HG03066 (cell line): ENCODE data around the gene NLRC4.
A peak's percentile ranks its signal among the peaks of the same experiment; 100 is the strongest.
"Not testable (repeated sequence)": the region's sequence is repeated elsewhere in the genome, so short reads cannot be mapped to it uniquely, and the experiment has no call there.

Experiments used
- ATAC-seq: cut with Tn5 transposase; IDR thresholded peaks from one replicate; pipeline ENCODE4 v1.9.1; 2021; ENCODE audit warnings: low read depth; ENCODE audit not compliant: unreplicated experiment

The NLRC4 gene

DNA sequence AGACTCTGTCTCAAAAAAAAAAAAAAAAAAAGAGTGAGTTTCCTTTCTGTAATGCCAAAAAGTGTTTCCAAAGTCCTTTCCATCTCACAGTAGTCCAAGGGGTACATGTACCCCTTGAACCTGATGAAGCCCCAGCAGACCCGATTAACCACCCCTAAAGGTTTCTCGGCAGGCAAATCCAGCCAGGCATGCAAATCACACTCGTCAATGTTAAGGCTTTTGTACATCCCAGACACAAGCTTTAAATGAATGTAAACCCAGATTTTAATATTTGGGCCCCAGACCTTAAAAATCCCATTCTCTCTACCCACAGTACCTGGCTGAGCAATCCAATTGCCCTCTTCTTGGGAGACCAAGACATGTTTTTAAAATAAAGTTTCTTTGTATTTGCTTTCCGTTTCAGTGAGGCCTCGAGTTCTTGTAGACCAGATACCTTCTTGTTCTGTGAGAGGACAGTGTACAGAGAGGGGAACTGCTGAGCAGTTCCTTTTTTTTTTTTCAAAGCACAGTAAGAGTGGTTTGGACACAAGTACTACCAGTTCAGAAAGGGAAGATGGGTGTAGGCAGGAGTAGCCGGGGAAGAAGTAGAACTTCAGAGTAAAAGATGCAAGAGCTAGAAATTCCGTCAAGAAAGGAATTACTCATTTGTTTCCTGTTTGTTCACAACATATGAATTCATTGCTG is at the start of gene NLRC4:
Gene NLRC4, minus strand, starts transcription at position 465 of the 684 bp plus-strand sequence. CDS start 8,111 bp downstream, outside the sequence.
- ATAC-seq: peak; percentile 91

- no peak for ATAC-seq
Measured at GRCh38 chr2:32310577-32310976, 45.9 kb upstream of the NLRC4 start.

- ATAC-seq: not testable (repeated sequence)
Measured at GRCh38 chr2:32293966-32294562, 29.4 kb upstream of the NLRC4 start.

- ATAC-seq: not testable (repeated sequence)
Measured at GRCh38 chr2:32293493-32293892, 28.8 kb upstream of the NLRC4 start.

GRCh38 chr2:32291746-32292145 is 27.1 kb upstream of the NLRC4 start:
- no peak for ATAC-seq

DNA sequence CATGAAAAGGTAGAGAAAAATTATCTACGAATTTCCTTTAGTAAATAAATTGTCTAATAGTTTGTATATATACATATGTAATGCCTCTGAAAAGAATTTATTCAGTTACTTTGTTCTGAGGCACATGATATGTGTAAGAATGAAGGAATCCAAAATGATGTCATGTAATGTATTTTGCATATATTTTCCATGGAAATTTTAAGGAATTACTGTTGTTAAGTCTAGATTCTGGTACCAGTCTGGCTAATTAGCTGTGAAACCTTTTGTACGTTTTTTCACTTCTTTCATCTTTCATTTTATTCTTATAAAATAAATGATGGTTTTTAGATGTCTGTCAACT is 25.3 kb upstream of the NLRC4 start:
- ATAC-seq: no peak

GRCh38 chr2:32289165-32289999 is 24.7 kb upstream of the NLRC4 start:
- no peak for ATAC-seq

DNA sequence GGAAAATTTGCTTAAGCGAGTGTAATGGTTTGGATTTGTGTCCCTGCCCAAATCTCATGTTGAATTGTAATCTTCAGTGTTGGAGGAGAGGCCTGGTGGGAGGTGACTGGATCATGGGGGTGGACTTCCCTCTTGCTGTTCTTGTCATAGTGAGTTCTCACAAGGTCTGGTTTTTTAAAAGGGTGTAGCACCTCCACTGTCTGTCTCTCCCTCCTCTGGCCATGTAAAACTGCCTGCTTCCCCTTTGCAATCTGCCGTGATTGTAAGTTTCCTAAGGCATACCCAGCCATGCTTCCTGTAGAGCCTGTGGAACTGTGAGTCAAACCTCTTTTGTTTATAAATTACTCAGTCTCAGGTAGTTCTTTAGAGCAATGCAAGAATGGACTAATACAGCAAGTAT is 19.6 kb upstream of the NLRC4 start:
- ATAC-seq: no peak

- ATAC-seq: no peak
Measured at GRCh38 chr2:32278478-32278853, 13.8 kb upstream of the NLRC4 start.

- ATAC-seq: peak; percentile 99
Measured at GRCh38 chr2:32277674-32278477, 13.2 kb upstream of the NLRC4 start, which contains the start of gene YIPF4. Gene YIPF4, plus strand, starts transcription at chr2:32277904. Its CDS starts 252 bp downstream, at chr2:32278156.

DNA sequence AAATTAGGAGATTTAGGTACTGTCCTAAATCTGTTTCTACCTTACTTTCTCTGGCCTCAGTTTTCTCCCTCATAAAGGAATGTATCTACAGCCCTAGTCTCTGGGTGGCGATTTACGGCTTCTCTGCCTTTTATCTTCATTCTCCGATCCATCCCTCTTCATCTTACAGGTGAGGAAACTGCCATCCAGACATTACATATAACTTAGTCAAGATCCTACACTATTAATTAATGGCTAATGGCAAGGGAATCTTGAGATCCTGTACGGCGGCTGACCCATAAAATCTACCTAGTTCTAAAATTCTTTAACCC is 12.6 kb upstream of the NLRC4 start:
- no peak for ATAC-seq

DNA sequence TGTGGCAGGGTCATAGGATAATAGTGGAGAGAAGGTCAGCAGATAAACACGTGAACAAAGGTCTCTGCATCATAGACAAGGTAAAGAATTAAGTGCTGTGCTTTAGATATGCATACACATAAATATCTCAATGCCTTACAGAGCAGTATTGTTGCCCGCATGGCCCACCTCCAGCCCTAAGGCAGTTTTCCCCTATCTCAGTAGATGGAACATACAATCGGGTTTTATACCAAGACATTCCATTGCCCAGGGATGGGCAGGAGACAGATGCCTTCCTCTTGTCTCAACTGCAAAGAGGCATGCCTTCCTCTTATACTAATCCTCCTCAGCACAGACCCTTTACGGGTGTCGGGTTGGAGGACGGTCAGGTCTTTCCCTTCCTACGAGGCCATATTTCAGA is 11.1 kb upstream of the NLRC4 start:
- not testable (repeated sequence) for ATAC-seq

- no peak for ATAC-seq
Measured at GRCh38 chr2:32274289-32274688, 9.6 kb upstream of the NLRC4 start.

GRCh38 chr2:32272279-32272678 is 7.6 kb upstream of the NLRC4 start:
- no peak for ATAC-seq

DNA sequence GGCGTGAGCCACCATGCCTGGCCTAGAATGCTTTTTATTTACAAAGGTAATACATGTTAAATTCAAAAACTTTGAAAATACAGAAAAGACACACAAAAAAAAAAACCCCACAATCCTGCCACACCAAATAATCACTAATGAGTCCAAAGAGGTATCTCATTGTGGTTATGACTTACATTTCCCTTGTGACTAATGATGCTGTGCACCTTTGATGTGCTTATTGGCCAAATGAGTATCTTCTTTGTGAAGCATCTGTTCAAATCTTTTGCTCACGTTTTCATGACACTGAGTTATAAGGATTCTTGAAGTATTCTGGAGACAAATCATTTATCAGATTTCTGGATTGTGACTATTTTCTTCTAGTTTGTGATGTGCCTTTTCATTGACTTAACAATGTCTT is 6.4 kb upstream of the NLRC4 start:
- no peak for ATAC-seq

GRCh38 chr2:32262105-32262504 is 2.6 kb downstream of the NLRC4 start:
- ATAC-seq: no peak

GRCh38 chr2:32260376-32260775 is 4.3 kb downstream of the NLRC4 start:
- ATAC-seq: no peak

- ATAC-seq: no peak
Measured at GRCh38 chr2:32258242-32258641, 6.4 kb downstream of the NLRC4 start.

- ATAC-seq: no peak
Measured at GRCh38 chr2:32250290-32250689, 14.4 kb downstream of the NLRC4 start.

- ATAC-seq: no peak
Measured at GRCh38 chr2:32249731-32250236, 14.9 kb downstream of the NLRC4 start.

- ATAC-seq: no peak
Measured at GRCh38 chr2:32248299-32248698, 16.4 kb downstream of the NLRC4 start.
